ENCODE results near the gene PTBP1. TPM values are rescaled to one million over a fixed set of nuclear protein-coding genes. Genes with fewer than 3 reads are reported as not detected.

Gene PTBP1
- total and polyA plus RNA-seq, 9 of the 15 experiments (the other 6 are each of a cell fraction or from before 2014, with no cell fraction given) = 14.0 to 759 (median 234) TPM

GRCh38 chr19:797528-798414 lies 519 bp downstream of the PTBP1 start (continued):
- TF ChIP-seq CTCFL (IDR thresholded peaks at IDR 0.05; ENCODE audit: borderline replicate concordance, insufficient read depth, low read depth, low read length, poor library complexity, severe bottlenecking) = no peak
- TF ChIP-seq ZFP1 (CRISPR knock-in tag; IDR thresholded peaks at IDR 0.05) = no peak
- TF ChIP-seq E2F6 (IDR thresholded peaks at IDR 0.05; ENCODE audit: borderline replicate concordance in 1 of 2, extremely low read depth in 1 of 2, insufficient read depth in 1 of 2, insufficient read length in 1 of 2, low read depth in 1 of 2, low read length in 1 of 2, poor library complexity in 1 of 2, severe bottlenecking in 1 of 2) = peak; percentile 76 to 96
- no peak for TF ChIP-seq ZNF280B (CRISPR knock-in tag; IDR thresholded peaks at IDR 0.05)
- no peak for TF ChIP-seq HDAC1 (IDR thresholded peaks at IDR 0.05)
- no peak for TF ChIP-seq FOXA3 (CRISPR knock-in tag; conservative IDR thresholded peaks at IDR 0.05 in 1 of 2, IDR thresholded peaks at IDR 0.05 in 1 of 2)
- no peak for TF ChIP-seq ZNF354B (CRISPR knock-in tag; IDR thresholded peaks at IDR 0.05)
- peak; percentile 28; the same call in 1 of the 2 replicates for TF ChIP-seq GMEB1 (CRISPR knock-in tag; IDR thresholded peaks at IDR 0.05)
- TF ChIP-seq NFXL1 (CRISPR knock-in tag; IDR thresholded peaks at IDR 0.05) = no peak
- TF ChIP-seq KAT8 (IDR thresholded peaks at IDR 0.05; ENCODE audit: low read depth) = no peak
- 0 out of 2 replicates have a peak, but pooled peaks have one; percentile 21 for TF ChIP-seq ZC3H4 (CRISPR knock-in tag; IDR thresholded peaks at IDR 0.05; ENCODE audit: borderline replicate concordance)
- no peak for TF ChIP-seq NCOA2 (IDR thresholded peaks at IDR 0.05; ENCODE audit: partially characterized antibody in 2 of 2)
- peak; percentile 99 for TF ChIP-seq RB1 (IDR thresholded peaks at IDR 0.05; ENCODE audit: low read depth)
- no peak for TF ChIP-seq ZNF398 (CRISPR knock-in tag; IDR thresholded peaks at IDR 0.05)

Data from K562 (cell line).